ENCODE results near the gene TTBK1. TPM values are rescaled to one million over a fixed set of nuclear protein-coding genes. Genes with fewer than 3 reads are reported as not detected.

The TTBK1 gene
- total RNA-seq, 1 donor from 2014 or later: not detected

DNA sequence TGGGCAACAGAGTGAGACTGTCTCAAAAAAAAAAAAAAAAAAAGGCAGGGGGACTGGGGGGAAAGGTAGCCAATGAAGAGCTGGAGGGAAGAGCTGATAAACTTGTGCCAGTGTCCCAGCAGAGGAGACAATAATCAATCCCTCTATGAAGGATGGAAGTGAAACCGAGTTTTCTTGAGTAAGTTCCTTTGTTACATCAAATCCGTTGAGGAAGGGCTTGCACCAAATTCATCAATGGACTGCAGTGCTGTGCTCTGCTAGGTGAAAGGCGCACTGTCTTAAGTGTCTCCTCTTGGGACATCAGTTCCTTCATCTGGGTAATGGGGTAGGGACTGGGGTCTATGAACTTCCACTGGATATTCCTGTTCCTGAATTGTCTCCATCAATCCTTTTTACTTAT, 68.4 kb downstream of the TTBK1 start:
- Histone ChIP-seq H3K4me1 (no peaks in the 10 kb centered on the region), H3K4me3 (no peak overlapping the region), H3K27ac (no peak overlapping the region), H3K27me3 (peaks cover 5% of the 10 kb centered on the region), H3K36me3 (no peaks in the 10 kb centered on the region), H3K9me3 (no peaks in the 10 kb centered on the region)
- intact Hi-C loops (cut with DNase I): no loop called here
- DNase-seq (ENCODE audit: low spot score in 2 of 2): no peak
- TF ChIP-seq, protein P1, sequence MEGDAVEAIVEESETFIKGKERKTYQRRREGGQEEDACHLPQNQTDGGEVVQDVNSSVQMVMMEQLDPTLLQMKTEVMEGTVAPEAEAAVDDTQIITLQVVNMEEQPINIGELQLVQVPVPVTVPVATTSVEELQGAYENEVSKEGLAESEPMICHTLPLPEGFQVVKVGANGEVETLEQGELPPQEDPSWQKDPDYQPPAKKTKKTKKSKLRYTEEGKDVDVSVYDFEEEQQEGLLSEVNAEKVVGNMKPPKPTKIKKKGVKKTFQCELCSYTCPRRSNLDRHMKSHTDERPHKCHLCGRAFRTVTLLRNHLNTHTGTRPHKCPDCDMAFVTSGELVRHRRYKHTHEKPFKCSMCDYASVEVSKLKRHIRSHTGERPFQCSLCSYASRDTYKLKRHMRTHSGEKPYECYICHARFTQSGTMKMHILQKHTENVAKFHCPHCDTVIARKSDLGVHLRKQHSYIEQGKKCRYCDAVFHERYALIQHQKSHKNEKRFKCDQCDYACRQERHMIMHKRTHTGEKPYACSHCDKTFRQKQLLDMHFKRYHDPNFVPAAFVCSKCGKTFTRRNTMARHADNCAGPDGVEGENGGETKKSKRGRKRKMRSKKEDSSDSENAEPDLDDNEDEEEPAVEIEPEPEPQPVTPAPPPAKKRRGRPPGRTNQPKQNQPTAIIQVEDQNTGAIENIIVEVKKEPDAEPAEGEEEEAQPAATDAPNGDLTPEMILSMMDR (IDR thresholded peaks at IDR 0.05): no peak

DNA sequence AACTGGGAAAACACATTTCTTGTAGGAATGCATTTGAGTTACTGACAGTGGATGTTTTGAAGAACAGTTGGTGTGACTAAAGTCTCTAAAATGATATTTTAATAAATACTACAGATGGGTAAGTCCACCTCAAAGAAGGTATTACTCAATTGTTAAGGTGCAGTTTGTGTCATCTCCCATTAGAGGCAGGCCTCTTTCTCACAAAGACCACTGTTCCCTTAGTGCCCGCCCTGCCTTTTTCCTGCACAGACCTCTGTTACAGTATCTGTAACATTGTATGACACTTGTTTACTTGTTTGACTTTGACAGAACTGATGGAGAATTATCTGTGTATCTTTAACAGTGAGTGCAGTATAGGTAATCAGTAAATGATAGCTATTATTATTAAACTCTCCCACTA, 70.5 kb downstream of the TTBK1 start:
- H3K27me3 ChIP-seq: no peaks in the 10 kb centered on the region
- no peaks in the 10 kb centered on the region for H3K36me3 ChIP-seq
- TF ChIP-seq, protein P1 (IDR thresholded peaks at IDR 0.05): no peak
- intact Hi-C loops (cut with DNase I): no loop called here
- no peak overlapping the region for H3K27ac ChIP-seq
- no peak overlapping the region for H3K4me3 ChIP-seq
- no peak for DNase-seq (ENCODE audit: low spot score in 2 of 2)
- no peaks in the 10 kb centered on the region for H3K9me3 ChIP-seq
- H3K4me1 ChIP-seq: no peaks in the 10 kb centered on the region

DNA sequence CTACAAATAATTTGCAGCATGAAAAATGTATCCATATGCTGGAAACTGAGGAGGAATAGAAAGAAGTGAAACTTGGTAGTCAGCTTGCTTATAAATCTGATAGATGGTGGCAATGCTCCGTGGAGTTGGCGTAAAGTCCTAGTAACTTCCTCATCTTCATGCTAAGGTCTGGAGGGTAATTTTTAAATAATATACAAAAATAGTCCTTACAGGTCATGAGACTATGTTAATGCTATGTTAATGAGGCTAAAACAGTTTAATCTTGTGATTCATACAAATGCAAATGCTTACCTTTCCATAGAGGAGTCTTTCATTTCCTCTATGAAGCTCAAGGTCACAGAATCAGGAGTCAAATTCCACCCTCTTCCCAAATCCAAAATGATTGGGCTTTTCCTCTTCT, 74.7 kb downstream of the TTBK1 start:
- DNase-seq (ENCODE audit: low spot score in 2 of 2): no peak
- Histone ChIP-seq H3K4me3 (no peak overlapping the region), H3K27ac (no peak overlapping the region), H3K36me3 (no peaks in the 10 kb centered on the region), H3K9me3 (no peaks in the 10 kb centered on the region), H3K27me3 (no peaks in the 10 kb centered on the region), H3K4me1 (no peaks in the 10 kb centered on the region)
- intact Hi-C loops (cut with DNase I): no loop called here
- TF ChIP-seq, protein P1 (IDR thresholded peaks at IDR 0.05): no peak

DNA sequence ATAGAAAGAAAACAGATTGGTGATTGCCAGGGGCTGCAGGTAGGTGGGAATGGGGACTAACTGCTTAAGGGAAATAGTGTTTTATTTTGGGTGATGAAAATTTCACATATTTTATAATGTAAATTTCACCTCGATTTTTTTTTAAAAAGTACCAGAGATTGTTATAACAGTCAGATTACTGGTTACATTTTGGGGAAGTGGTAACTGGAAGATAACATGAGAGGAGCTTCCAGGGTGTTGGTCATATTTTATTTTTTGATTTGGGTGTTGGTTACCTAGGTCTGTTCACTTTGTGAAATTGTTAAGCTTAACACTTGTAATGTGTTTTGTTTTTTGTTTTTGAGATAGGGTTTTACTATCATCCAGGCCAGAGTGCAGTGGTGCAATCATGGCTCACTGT, 82.6 kb downstream of the TTBK1 start:
- H3K27ac ChIP-seq: no peak overlapping the region
- no peak for DNase-seq (ENCODE audit: low spot score in 2 of 2)
- TF ChIP-seq, protein P1 (IDR thresholded peaks at IDR 0.05): no peak
- H3K4me3 ChIP-seq: no peak overlapping the region
- intact Hi-C loops (cut with DNase I): no loop called here
- no peaks in the 10 kb centered on the region for H3K4me1 ChIP-seq
- H3K36me3 ChIP-seq: no peaks in the 10 kb centered on the region
- no peaks in the 10 kb centered on the region for H3K27me3 ChIP-seq
- H3K9me3 ChIP-seq: no peaks in the 10 kb centered on the region

DNA sequence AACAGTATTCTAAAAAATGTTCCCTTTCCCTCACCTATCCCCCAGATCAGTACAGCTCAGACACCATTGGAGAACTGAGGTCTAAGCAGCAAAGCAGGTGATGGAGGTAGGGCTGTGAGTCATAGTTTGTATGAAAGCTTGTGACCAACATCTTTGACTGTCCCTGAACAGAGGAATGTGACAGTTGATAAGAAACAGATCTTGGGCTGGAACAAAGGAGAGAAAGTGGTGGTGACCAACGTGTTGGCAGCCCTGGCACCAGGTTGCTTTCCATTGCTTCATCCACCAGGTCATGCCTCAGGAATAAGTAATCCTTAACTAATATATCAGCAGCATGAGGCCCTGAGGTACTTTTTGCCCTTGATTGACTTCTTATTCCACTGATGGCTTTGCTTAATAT, 85.2 kb downstream of the TTBK1 start:
- TF ChIP-seq, protein P1 (IDR thresholded peaks at IDR 0.05): no peak
- DNase-seq (ENCODE audit: low spot score in 2 of 2): no peak
- intact Hi-C loops (cut with DNase I): no loop called here
- Histone ChIP-seq H3K9me3 (no peaks in the 10 kb centered on the region), H3K27me3 (no peaks in the 10 kb centered on the region), H3K36me3 (no peaks in the 10 kb centered on the region), H3K4me1 (no peaks in the 10 kb centered on the region), H3K4me3 (no peak overlapping the region), H3K27ac (no peak overlapping the region)

DNA sequence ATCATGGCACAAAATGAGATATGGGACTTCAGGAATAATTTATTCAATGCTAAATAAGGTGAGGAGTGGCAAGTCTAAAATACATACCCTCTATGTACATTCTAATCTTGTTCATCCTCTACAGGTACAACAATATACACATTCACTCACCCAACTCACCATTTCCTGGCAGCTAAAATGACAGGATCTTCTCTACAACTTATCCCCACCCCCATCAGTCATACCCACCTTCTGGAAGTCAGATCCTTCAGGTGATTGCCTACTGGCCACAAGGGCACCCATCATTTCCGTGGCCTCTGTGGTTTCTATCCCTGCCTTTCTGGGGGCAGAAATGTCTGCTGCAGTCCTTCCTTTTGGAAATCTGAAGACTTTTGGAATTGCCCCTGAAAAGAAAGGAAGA, 88.2 kb downstream of the TTBK1 start:
- intact Hi-C loops (cut with DNase I): no loop called here
- TF ChIP-seq, protein P1 (IDR thresholded peaks at IDR 0.05): no peak
- H3K27ac ChIP-seq: no peak overlapping the region
- DNase-seq (ENCODE audit: low spot score in 2 of 2): no peak
- H3K36me3 ChIP-seq: peaks cover 0 to 3% of the 10 kb centered on the region in 2 donors
- H3K4me1 ChIP-seq: no peaks in the 10 kb centered on the region
- no peaks in the 10 kb centered on the region for H3K9me3 ChIP-seq
- H3K27me3 ChIP-seq: no peaks in the 10 kb centered on the region
- no peak overlapping the region for H3K4me3 ChIP-seq
